Measurements from ENCODE around the gene LMBRD2.

The LMBRD2 gene

DNA sequence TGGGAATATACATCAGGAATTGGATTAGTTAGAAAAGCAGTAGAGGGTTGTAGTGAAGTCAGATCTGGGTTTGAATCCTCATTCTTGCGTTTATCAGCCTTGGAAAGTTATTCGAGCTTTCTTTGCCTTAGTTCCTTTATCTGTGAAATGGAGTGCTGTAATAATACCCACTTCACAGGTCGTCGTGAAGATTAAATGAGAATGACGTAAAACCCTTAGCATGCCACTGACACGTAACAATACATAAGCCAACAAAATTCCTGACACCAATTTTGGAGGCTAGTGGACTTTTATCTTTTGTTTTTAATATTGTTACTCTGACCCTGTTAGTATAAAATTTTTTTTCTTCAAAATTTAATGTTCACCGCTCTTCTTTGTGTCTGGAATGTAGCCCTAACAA is 3.6 kb upstream of the LMBRD2 start:
- in situ Hi-C loops (cut with HindIII; ENCODE audit: low sequenced_read_pairs), result no loop called here
- DNase-seq (ENCODE audit: low read depth, low spot score), result no peak
- TF ChIP-seq, protein P1, sequence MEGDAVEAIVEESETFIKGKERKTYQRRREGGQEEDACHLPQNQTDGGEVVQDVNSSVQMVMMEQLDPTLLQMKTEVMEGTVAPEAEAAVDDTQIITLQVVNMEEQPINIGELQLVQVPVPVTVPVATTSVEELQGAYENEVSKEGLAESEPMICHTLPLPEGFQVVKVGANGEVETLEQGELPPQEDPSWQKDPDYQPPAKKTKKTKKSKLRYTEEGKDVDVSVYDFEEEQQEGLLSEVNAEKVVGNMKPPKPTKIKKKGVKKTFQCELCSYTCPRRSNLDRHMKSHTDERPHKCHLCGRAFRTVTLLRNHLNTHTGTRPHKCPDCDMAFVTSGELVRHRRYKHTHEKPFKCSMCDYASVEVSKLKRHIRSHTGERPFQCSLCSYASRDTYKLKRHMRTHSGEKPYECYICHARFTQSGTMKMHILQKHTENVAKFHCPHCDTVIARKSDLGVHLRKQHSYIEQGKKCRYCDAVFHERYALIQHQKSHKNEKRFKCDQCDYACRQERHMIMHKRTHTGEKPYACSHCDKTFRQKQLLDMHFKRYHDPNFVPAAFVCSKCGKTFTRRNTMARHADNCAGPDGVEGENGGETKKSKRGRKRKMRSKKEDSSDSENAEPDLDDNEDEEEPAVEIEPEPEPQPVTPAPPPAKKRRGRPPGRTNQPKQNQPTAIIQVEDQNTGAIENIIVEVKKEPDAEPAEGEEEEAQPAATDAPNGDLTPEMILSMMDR (IDR thresholded peaks at IDR 0.05; ENCODE audit: low read depth, low read length), result no peak
- no peak overlapping the region for H3K4me3 ChIP-seq (ENCODE audit: low read depth, low read length)

DNA sequence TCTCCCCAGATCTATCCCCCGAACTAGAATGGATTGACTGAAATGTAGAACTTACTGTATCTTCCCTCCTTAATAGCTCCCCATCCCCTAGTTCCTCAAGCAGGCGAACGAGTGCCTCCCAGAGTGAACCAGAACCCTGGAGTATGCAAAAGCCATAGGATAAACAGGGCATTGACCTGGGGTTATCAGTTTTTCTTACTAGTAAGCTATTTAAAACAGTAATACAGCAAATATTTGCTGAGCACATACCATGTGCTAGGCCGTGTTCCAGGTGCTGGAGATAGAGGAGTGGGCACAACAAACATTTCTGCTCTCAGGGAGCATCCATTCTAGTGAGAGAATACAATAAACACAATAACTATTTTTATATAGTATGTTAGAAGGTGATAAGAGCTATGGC is 2.0 kb upstream of the LMBRD2 start:
- in situ Hi-C loops (cut with HindIII; ENCODE audit: low sequenced_read_pairs), result no loop called here
- TF ChIP-seq, protein P1 (IDR thresholded peaks at IDR 0.05; ENCODE audit: low read depth, low read length), result no peak
- DNase-seq (ENCODE audit: low read depth, low spot score), result no peak
- H3K4me3 ChIP-seq (ENCODE audit: low read depth, low read length), result no peak overlapping the region

DNA sequence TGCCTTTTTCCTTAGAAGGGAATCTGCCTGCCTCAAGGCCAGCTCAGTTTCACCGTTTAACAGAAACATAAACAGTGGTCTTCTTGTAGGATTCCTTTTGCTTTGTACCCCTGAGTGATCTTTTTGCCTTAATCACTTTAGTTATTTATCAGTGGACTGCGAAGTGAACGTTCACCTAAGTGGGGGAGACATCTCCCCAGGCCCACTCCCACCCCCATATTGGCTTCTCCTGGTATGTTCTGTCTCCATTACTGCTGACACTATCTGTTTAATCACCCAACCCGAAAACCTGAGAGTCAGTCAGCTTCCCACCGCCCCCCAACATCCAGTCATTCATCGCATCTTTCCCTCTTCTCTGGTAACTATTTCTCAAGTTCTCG is 1.6 kb upstream of the LMBRD2 start:
- in situ Hi-C loops (cut with HindIII; ENCODE audit: low sequenced_read_pairs), result no loop called here
- TF ChIP-seq, protein P1 (IDR thresholded peaks at IDR 0.05; ENCODE audit: low read depth, low read length), result no peak
- no peak for DNase-seq (ENCODE audit: low read depth, low spot score)
- peak overlapping the region; percentile 98 for H3K4me3 ChIP-seq (ENCODE audit: low read depth, low read length)

DNA sequence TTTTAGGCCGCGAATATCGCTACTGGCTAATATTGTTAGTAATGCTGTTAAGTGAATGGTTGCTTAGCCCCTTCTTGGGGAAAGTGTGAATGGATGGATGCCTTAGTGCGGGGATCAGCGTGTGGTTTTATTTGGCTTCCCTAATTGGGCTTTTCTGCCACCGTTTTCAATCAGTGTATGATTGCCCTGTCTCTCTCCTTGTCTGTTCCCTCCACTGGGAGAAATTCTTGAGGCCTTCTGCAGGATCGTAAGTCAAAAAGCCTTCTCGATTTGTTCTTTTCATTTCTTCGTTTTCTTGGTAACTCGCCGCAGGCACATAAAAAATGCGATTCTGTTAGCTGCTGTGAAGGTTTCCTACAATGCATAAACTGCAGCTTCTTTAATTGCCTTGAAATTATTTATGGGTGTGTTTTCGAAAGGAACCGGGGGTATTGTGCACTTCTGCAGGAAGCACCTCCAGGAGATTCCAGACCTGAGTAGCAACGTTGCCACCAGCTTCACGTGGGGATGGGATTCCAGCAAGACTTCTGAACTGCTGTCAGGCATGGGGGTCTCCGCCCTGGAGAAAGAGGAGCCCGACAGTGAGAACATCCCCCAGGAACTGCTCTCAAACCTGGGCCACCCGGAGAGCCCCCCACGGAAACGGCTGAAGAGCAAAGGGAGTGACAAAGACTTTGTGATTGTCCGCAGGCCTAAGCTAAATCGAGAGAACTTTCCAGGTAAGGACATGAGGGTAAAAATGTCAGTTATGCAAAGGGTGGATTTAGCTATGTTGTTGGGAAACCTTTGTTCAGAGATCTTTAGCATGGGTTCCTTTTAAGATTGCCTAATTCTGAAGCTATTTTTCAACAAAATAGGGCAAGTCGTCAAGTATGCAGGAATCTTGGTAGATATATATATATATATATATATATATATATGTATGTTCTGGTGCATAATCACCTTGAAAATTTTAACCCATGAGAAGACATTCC is 924 bp upstream of the LMBRD2 start:
- DNase-seq (ENCODE audit: low read depth, low spot score), result no peak
- in situ Hi-C loops (cut with HindIII; ENCODE audit: low sequenced_read_pairs), result no loop called here
- TF ChIP-seq, protein P1 (IDR thresholded peaks at IDR 0.05; ENCODE audit: low read depth, low read length), result no peak
- H3K4me3 ChIP-seq (ENCODE audit: low read depth, low read length), result peak overlapping the region; percentile 98

DNA sequence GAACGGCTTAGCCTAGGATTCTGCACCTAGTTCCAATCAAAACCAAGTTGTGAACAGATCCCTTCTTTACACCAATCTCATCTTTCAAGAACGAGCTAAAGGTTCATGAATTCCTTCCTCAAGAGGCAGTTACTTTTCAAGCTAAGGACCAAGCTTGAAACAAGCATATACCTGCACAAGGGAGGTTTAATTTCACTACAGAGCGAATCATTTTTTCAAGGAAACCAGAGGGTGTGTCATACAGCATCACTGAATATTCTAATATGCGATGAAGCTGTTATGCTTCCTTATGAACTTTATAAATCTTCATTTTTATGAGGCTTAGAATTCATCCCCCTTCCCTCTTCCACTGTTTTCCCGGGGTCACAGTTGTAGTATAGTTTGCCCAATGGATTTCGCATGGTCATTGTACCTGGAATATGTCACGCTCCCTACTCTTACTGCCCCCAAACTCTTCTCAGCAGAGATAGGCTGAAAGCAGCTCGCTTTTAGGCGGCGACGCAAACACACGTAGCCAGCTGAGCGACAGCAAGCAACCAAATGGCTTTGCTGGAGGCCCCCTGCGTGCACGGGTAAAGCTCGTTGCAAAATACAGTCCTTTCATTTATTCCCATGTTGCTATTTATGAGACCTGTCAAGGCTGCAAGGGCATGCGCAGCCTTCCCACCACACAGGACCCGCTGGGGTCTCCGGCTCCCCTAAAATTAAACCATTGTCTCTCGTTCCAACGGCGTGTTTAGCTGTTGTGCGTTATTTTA is 832 bp downstream of the LMBRD2 start:
- TF ChIP-seq, protein P1 (IDR thresholded peaks at IDR 0.05; ENCODE audit: low read depth, low read length), result no peak
- DNase-seq (ENCODE audit: low read depth, low spot score), result peak; percentile 42
- peak overlapping the region; percentile 98 for H3K4me3 ChIP-seq (ENCODE audit: low read depth, low read length)
- in situ Hi-C loops (cut with HindIII; ENCODE audit: low sequenced_read_pairs), result no loop called here

DNA sequence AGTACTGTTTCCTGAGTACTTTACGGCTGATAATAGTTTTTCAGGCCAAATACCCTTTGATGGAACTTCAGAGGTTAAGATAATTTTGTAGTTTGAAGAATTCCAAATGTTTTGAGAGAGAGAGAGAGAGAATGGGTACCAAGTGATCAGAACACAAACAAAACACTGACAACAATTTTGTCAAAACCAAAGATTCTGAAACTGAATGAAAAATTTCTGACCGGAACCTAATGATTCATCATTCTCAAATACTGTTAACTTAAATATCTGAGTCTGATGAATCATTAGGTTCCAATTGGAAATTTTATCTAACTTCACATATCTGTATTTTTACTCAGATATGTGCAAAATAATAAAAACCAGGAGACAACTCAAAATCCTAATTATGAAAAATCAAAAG is 4.0 kb downstream of the LMBRD2 start:
- TF ChIP-seq, protein P1 (IDR thresholded peaks at IDR 0.05; ENCODE audit: low read depth, low read length), result no peak
- in situ Hi-C loops (cut with HindIII; ENCODE audit: low sequenced_read_pairs), result no loop called here
- H3K4me3 ChIP-seq (ENCODE audit: low read depth, low read length), result no peak overlapping the region
- no peak for DNase-seq (ENCODE audit: low read depth, low spot score)
